Upper lobe of left lung (tissue), 6 donors: ENCODE measurements around the gene SLC2A14. TPM values are rescaled to one million over a fixed set of nuclear protein-coding genes. Genes with fewer than 3 reads are reported as not detected.
A peak's percentile ranks its signal among the peaks of the same experiment; 100 is the strongest.
"Not testable (repeated sequence)": the region's sequence is repeated elsewhere in the genome, so short reads cannot be mapped to it uniquely, and the experiment has no call there.

Experiments
- ATAC-seq, 2 donors: fragments of 200-7000 bp; cut with Tn5 transposase; one replicate each; pipeline ENCODE4 v1.9.1; 2022; ENCODE audit warnings: mild to moderate bottlenecking in 2 of 2, moderate library complexity in 2 of 2; ENCODE audit not compliant: low FRiP score in 2 of 2
- DNase-seq, 2 donors: peaks; one replicate each; pipeline ENCODE4 v3.0.0-alpha.2; 2019 to 2020
- H3K27ac ChIP-seq, 4 donors: fragments of 200-600 bp; sonication (generic); one replicate each; pipeline ENCODE4 v1.5.1; 2016 to 2019
- H3K27me3 ChIP-seq, 4 donors: fragments of 200-600 bp; sonication (generic); one replicate each; pipeline ENCODE4 v1.5.1; 2017 to 2019
- H3K36me3 ChIP-seq, 4 donors: fragments of 200-600 bp; sonication (generic); one replicate each; pipeline ENCODE4 v1.5.1; 2016 to 2019
- H3K4me1 ChIP-seq, 4 donors: fragments of 200-600 bp; sonication (generic); one replicate each; pipeline ENCODE4 v1.5.1; 2018 to 2019
- H3K4me3 ChIP-seq, 4 donors: fragments of 200-600 bp; sonication (generic); one replicate each; pipeline ENCODE4 v1.5.1; 2017 to 2019; ENCODE audit warnings: mild to moderate bottlenecking in 2 of 4, moderate library complexity in 1 of 4
- H3K9me3 ChIP-seq, 4 donors: fragments of 200-600 bp; sonication (generic); one replicate each; pipeline ENCODE4 v1.5.1; 2018 to 2019
- EP300 ChIP-seq, 4 donors: sonication (generic); formaldehyde crosslinking; IDR thresholded peaks; one replicate each; pipeline ENCODE4 v1.5.1; 2017; ENCODE audit warnings: antibody characterized with exemption in 4 of 4, control low read depth in 2 of 4
- POLR2A ChIP-seq, 4 donors: fragments of 450-650 bp; IDR thresholded peaks; one replicate each; pipeline ENCODE4 v1.5.1; 2016 to 2017; ENCODE audit warnings: antibody characterized with exemption in 4 of 4, mild to moderate bottlenecking in 2 of 4
- POLR2AphosphoS5 ChIP-seq, 2 donors: sonication (generic); formaldehyde crosslinking; IDR thresholded peaks; one replicate each; pipeline ENCODE4 v1.5.1; 2017; ENCODE audit warnings: antibody characterized with exemption in 2 of 2
- WGBS, 2 donors: methylation state at CpG; one replicate each; pipeline ENCODE4 v1.1.5; 2017 to 2018; 5-methylcytosine and 5-hydroxymethylcytosine counted together
- total RNA-seq, 6 donors: library from RNA; depleted of rRNA in 4 of 6; stranded (reverse); fragments of >200 nt in 4 of 6; gene quantifications; one replicate each; pipeline versions ENCODE4 v1.1.0 to v1.2.1, GENCODE V29; 2016 to 2021
- TF ChIP-seq, protein P1 (sequence below), 6 experiments: fragments of 450-650 bp in 4 of 6; fragments of 200-600 bp in 2 of 6; sonication (generic) in 2 of 6; IDR thresholded peaks; one replicate each; pipeline ENCODE4 v1.5.1; 2016 to 2019; ENCODE audit warnings: antibody characterized with exemption in 6 of 6
- donor health status: DM: no; HTN: no; CAD: no; lungs with moderate emphysema.
- donor health status: DM: no; HTN: yes; CAD: no; lungs with severe emphysema.

Gene SLC2A14
- total RNA-seq, 6 donors from 2014 or later = 0.17 to 3.2 TPM; not detected in 4

DNA sequence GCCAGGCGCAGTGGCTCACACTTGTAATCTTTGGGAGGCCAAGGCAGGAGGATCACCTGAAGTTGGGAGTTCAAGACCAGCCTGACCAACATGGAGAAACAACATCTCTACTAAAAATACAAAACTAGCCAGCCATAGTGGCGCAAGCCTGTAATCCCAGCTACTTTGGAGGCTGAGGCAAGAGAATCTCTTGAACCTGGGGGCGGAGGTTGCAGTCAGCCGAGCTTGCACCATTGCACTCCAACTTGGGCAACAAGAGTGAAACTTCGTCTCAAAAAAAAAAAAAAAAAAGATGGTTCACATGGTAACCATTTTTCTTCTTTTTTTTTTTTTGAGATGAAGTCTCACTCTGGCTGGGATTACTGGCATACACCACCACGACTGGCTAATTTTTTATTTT is 35.3 kb downstream of the SLC2A14 start:
- Histone ChIP-seq H3K4me1 (no peaks in the 10 kb centered on the region), H3K9me3 (no peaks in the 10 kb centered on the region), H3K36me3 (no peaks in the 10 kb centered on the region), H3K27ac (peak overlapping the region in 1 of 4 donors; percentile 59), H3K4me3 (no peak overlapping the region), H3K27me3 (no peaks in the 10 kb centered on the region)
- TF ChIP-seq, protein P1, sequence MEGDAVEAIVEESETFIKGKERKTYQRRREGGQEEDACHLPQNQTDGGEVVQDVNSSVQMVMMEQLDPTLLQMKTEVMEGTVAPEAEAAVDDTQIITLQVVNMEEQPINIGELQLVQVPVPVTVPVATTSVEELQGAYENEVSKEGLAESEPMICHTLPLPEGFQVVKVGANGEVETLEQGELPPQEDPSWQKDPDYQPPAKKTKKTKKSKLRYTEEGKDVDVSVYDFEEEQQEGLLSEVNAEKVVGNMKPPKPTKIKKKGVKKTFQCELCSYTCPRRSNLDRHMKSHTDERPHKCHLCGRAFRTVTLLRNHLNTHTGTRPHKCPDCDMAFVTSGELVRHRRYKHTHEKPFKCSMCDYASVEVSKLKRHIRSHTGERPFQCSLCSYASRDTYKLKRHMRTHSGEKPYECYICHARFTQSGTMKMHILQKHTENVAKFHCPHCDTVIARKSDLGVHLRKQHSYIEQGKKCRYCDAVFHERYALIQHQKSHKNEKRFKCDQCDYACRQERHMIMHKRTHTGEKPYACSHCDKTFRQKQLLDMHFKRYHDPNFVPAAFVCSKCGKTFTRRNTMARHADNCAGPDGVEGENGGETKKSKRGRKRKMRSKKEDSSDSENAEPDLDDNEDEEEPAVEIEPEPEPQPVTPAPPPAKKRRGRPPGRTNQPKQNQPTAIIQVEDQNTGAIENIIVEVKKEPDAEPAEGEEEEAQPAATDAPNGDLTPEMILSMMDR (IDR thresholded peaks at IDR 0.05) = no peak
- TF ChIP-seq POLR2AphosphoS5 (IDR thresholded peaks at IDR 0.05) = no peak
- TF ChIP-seq EP300 (IDR thresholded peaks at IDR 0.05) = no peak
- no peak for TF ChIP-seq POLR2A (IDR thresholded peaks at IDR 0.05)
- ATAC-seq = no peak
- peak in 1 of 2 donors; percentile 71 for DNase-seq
- whole genome bisulfite sequencing, 2 donors = 65 to 72% methylated on average over 6 of the region's 6 CpGs

DNA sequence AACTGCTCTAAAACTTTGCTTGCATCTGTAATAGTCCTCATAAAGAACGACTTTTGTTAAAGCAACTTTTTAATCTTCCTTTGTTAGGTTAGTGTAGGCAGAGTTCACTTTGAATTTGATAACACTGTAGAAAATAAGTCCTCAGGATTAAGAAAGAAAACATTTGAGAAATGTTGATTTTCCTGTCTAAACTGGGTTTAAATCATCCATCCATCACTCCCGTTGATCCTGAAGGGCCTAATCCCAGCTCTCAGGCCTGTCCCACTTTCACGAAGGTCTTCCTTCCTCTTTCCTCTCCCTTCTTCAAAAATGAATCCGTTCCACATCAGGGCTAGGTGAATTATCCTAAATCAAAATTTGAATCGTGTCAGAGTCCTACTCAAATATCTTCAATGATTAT is 36.9 kb downstream of the SLC2A14 start:
- TF ChIP-seq, protein P1 (IDR thresholded peaks at IDR 0.05) = no peak
- TF ChIP-seq POLR2A (IDR thresholded peaks at IDR 0.05) (no peak), EP300 (IDR thresholded peaks at IDR 0.05) (no peak), POLR2AphosphoS5 (IDR thresholded peaks at IDR 0.05) (no peak)
- ATAC-seq (no peak), DNase-seq (no peak)
- H3K27me3 ChIP-seq = no peaks in the 10 kb centered on the region
- H3K4me3 ChIP-seq = no peak overlapping the region
- H3K27ac ChIP-seq = no peak overlapping the region
- no peaks in the 10 kb centered on the region for H3K36me3 ChIP-seq
- no peaks in the 10 kb centered on the region for H3K9me3 ChIP-seq
- no peaks in the 10 kb centered on the region for H3K4me1 ChIP-seq
- 39 to 54% methylated on average over 5 of the region's 5 CpGs for WGBS, 2 donors

DNA sequence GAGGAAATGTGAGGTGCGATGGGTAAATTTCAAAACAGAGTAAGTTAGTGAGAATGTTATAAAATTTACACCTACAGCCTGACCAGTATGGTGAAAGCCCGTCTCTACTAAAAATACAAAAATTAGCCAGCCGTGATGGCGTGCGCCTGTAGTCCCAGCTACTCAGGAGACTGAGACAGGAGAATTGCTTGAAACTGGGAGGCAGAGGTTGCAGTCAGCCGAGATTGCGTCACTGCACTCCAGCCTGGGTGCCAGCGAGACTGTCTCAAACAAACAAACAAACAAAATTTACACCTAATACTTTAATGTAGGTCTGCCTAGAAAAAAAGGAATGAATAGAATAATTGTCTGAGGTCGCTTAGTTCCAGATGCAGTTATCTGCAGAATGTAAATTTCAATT is 37.6 kb downstream of the SLC2A14 start:
- ATAC-seq = no peak
- no peak overlapping the region for H3K27ac ChIP-seq
- no peaks in the 10 kb centered on the region for H3K27me3 ChIP-seq
- WGBS, 2 donors = 77% methylated on average over 9 of the region's 9 CpGs
- no peak for DNase-seq
- H3K4me1 ChIP-seq = no peaks in the 10 kb centered on the region
- no peaks in the 10 kb centered on the region for H3K9me3 ChIP-seq
- H3K36me3 ChIP-seq = no peaks in the 10 kb centered on the region
- no peak for TF ChIP-seq EP300 (IDR thresholded peaks at IDR 0.05)
- no peak for TF ChIP-seq POLR2AphosphoS5 (IDR thresholded peaks at IDR 0.05)
- TF ChIP-seq, protein P1 (IDR thresholded peaks at IDR 0.05) = no peak
- no peak for TF ChIP-seq POLR2A (IDR thresholded peaks at IDR 0.05)
- H3K4me3 ChIP-seq = no peak overlapping the region

DNA sequence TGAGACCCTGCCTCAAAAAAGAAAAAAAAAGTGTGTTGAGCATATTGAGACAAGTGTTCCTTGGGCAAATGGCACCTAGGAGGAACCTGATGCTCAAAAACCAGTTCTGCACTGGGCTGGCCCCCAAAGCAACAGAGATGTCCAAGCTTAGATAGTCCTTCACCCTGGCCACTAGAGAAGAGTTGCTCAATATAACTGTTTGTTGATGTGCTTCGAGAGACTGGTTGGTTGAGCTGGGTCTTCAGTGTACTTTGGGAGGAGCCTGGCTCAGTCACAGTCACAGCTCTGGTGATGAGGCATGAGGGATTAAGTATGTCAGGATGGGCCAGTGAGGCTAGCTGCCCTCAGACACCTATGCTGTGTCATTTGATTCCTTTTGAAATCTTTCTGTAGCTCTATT is 38.0 kb downstream of the SLC2A14 start:
- H3K27me3 ChIP-seq = no peaks in the 10 kb centered on the region
- H3K27ac ChIP-seq = no peak overlapping the region
- no peaks in the 10 kb centered on the region for H3K9me3 ChIP-seq
- DNase-seq (peak in 1 of 2 donors; percentile 28), ATAC-seq (no peak)
- no peak overlapping the region for H3K4me3 ChIP-seq
- H3K36me3 ChIP-seq = no peaks in the 10 kb centered on the region
- 59 to 86% methylated on average over 1 of the region's 1 CpG for WGBS, 2 donors
- TF ChIP-seq, protein P1 (IDR thresholded peaks at IDR 0.05) = no peak
- TF ChIP-seq POLR2AphosphoS5 (IDR thresholded peaks at IDR 0.05) (no peak), EP300 (IDR thresholded peaks at IDR 0.05) (no peak), POLR2A (IDR thresholded peaks at IDR 0.05) (no peak)
- no peaks in the 10 kb centered on the region for H3K4me1 ChIP-seq

DNA sequence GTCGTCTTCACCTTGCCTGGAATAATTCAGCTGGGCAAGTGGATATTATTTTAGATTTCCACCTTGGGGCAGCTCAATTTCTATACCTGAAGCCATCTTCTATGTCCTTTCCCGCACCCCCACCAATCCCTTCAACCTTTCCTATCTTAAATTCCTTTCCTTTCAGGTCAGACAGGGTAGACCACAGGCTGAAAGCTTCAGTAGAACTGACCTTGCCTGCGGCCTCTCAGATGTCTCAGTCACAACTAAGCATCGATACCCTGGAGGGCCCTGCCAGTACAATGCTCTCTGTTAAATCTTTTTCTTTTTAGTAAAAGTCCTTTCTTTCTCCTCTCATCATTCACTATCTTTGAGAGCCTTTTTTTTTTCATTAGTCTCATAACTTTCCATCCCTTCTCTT is 38.9 kb downstream of the SLC2A14 start:
- Histone ChIP-seq H3K4me3 (no peak overlapping the region), H3K27ac (no peak overlapping the region), H3K36me3 (no peaks in the 10 kb centered on the region), H3K4me1 (no peaks in the 10 kb centered on the region), H3K27me3 (no peaks in the 10 kb centered on the region), H3K9me3 (no peaks in the 10 kb centered on the region)
- TF ChIP-seq POLR2A (IDR thresholded peaks at IDR 0.05) (no peak), EP300 (IDR thresholded peaks at IDR 0.05) (no peak), POLR2AphosphoS5 (IDR thresholded peaks at IDR 0.05) (no peak)
- TF ChIP-seq, protein P1 (IDR thresholded peaks at IDR 0.05) = no peak
- 89% methylated on average over 4 of the region's 4 CpGs for WGBS, 2 donors
- ATAC-seq (no peak), DNase-seq (no peak)

DNA sequence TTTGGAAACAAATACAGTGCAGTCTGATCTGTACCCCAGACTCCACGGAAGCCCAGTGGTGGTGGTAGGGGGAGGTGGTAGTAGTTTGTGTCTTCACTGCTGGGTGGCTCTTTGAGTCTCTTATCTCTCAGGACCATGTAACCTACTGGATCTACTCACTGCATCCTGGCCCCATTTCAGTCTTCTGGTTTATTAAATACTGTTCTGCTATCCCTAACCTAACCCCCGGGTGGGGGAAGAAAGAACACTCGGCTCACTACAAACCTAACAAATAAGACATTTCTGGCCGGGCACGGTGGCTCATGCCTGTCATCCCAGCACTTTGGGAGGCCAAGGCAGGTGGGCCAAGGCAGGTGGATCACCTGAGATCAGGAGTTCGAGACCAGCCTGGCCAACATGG is 39.5 kb downstream of the SLC2A14 start:
- not testable (repeated sequence) for H3K36me3 ChIP-seq, ATAC-seq, H3K9me3 ChIP-seq, H3K27me3 ChIP-seq, DNase-seq, H3K4me3 ChIP-seq, H3K4me1 ChIP-seq, H3K27ac ChIP-seq
- 84 to 90% methylated on average over 6 of the region's 6 CpGs for WGBS, 2 donors
